Ectodermal cell (in vitro differentiated cells): ENCODE results near the gene FXYD2.

Experiments
- H3K27ac ChIP-seq: 2 replicates; pipeline ENCODE4 v1.7.0; 2013; ENCODE audit warnings: mild to moderate bottlenecking, low read depth, low read length; ENCODE audit not compliant: insufficient read depth, poor library complexity, severe bottlenecking
- H3K27me3 ChIP-seq: 2 replicates; pipeline ENCODE4 v1.7.0; 2013; ENCODE audit warnings: mild to moderate bottlenecking, low read length; ENCODE audit not compliant: insufficient read depth, control insufficient read depth, poor library complexity, severe bottlenecking
- H3K36me3 ChIP-seq: one replicate; pipeline ENCODE4 v1.7.0; 2013; ENCODE audit warnings: low read length; ENCODE audit not compliant: control insufficient read depth, insufficient read depth
- H3K4me1 ChIP-seq: one replicate; pipeline ENCODE4 v1.7.0; 2013; ENCODE audit warnings: low read length; ENCODE audit not compliant: control insufficient read depth, insufficient read depth
- H3K4me3 ChIP-seq: 2 replicates; pipeline ENCODE4 v1.7.0; 2013; ENCODE audit warnings: low read depth, low read length, control low read depth; ENCODE audit not compliant: insufficient read depth
- H3K9me3 ChIP-seq: 2 replicates; pipeline ENCODE4 v1.7.0; 2013; ENCODE audit warnings: mild to moderate bottlenecking, low read length, moderate library complexity; ENCODE audit not compliant: control insufficient read depth
- WGBS, 2 experiments: methylation state at CpG; one replicate each; pipeline ENCODE4 v1.1.7; 2013; ENCODE audit warnings: missing lambda C conversion rate in 2 of 2; 5-methylcytosine and 5-hydroxymethylcytosine counted together

Gene FXYD2

GRCh38 chr11:117820071-117820470, 4.5 kb downstream of the FXYD2 start:
- Histone ChIP-seq H3K27ac (no peak overlapping the region), H3K4me3 (no peak overlapping the region), H3K36me3 (no peaks in the 10 kb centered on the region), H3K27me3 (no peaks in the 10 kb centered on the region), H3K4me1 (peaks cover 33% of the 10 kb centered on the region), H3K9me3 (no peaks in the 10 kb centered on the region)
- WGBS, 2 experiments: 81% methylated on average over 11 of the region's 11 CpGs

- no peaks in the 10 kb centered on the region for H3K9me3 ChIP-seq
- H3K27me3 ChIP-seq: no peaks in the 10 kb centered on the region
- no peaks in the 10 kb centered on the region for H3K36me3 ChIP-seq
- H3K4me3 ChIP-seq: no peak overlapping the region
- 63 to 70% methylated on average over 10 of the region's 10 CpGs for WGBS, 2 experiments
- H3K27ac ChIP-seq: no peak overlapping the region
- peaks cover 40% of the 10 kb centered on the region for H3K4me1 ChIP-seq
Measured at GRCh38 chr11:117819096-117820040, 5.2 kb downstream of the FXYD2 start.

GRCh38 chr11:117818041-117818873, 6.3 kb downstream of the FXYD2 start:
- WGBS, 2 experiments: 63 to 68% methylated on average over 9 of the region's 9 CpGs
- Histone ChIP-seq H3K27me3 (no peaks in the 10 kb centered on the region), H3K9me3 (no peaks in the 10 kb centered on the region), H3K27ac (no peak overlapping the region), H3K4me3 (no peak overlapping the region), H3K36me3 (no peaks in the 10 kb centered on the region), H3K4me1 (peaks cover 44% of the 10 kb centered on the region)

DNA sequence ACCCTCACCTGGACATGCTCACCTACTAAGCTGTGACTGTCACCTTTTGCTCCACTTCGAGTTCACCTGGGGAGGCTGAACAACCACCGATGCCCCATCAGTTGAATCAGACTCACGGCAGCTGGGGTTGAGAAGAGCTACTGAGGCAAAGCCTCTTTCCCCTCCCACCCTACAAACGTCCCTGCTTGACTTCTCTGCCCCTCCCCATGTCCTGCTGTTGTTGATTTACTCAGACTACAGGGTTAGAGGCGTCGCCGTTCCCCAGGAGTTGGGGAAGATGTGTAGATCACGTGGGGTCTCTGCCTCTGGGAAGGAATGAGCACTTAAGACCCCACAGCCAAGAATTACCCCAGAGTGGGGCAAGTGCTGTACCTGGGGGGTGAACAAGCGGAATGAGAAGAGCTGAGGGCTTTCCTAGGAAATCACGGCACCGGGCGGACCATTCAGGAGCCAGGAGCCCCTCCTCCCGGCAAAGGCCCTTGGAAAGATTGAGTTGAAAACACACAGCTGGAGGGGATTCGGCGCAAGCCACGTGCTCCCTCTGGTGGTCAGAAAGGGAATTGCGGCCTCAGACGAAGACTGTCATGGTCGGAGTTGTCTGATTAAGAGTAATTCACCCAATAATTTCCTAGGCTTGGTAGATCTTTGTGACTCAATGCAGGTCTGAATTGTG, 7.0 kb downstream of the FXYD2 start:
- no peaks in the 10 kb centered on the region for H3K36me3 ChIP-seq
- peaks cover 44% of the 10 kb centered on the region for H3K4me1 ChIP-seq
- H3K27me3 ChIP-seq: no peaks in the 10 kb centered on the region
- WGBS, 2 experiments: 10% methylated on average over 19 of the region's 19 CpGs
- H3K9me3 ChIP-seq: no peaks in the 10 kb centered on the region
- peak overlapping the region; percentile 9 for H3K4me3 ChIP-seq
- no peak overlapping the region for H3K27ac ChIP-seq

GRCh38 chr11:117816846-117817367, 7.6 kb downstream of the FXYD2 start:
- no peak overlapping the region for H3K27ac ChIP-seq

DNA sequence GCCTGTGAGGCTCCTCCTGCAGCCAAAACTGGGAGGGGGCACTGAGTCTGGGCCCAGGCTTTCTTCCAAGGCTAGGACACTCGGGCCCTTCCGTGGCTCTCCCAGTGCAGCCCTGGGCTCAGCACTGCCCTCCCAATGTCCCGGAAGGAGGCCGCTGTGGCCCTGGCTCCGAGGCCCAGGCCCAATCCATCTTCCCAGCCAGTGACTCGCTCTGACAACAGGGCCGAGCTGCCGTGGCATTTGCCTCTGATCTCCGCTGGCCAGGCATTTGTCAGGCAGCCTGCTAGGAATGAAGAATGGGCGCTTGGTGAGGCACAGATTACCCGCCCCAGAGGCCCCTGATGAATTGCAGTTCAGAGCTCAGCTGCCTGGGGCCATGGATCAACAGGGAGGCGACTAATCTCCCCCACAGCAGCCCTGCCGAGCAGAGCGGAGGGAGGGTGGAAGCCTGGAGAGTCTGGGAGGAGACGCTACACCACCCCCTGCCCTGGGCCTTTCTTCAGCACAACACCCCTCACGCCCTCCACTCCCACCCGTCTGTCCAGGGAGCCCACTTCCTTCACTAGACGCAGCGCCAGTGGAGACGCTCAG, 8.3 kb downstream of the FXYD2 start:
- H3K9me3 ChIP-seq: no peaks in the 10 kb centered on the region
- H3K4me1 ChIP-seq: peaks cover 44% of the 10 kb centered on the region
- H3K4me3 ChIP-seq: no peak overlapping the region
- no peaks in the 10 kb centered on the region for H3K27me3 ChIP-seq
- H3K27ac ChIP-seq: peak overlapping the region; percentile 56
- WGBS, 2 experiments: 10 to 11% methylated on average over 20 of the region's 20 CpGs
- H3K36me3 ChIP-seq: no peaks in the 10 kb centered on the region

More at GRCh38 chr11:117816846-117817367, 7.6 kb downstream of the FXYD2 start:
- Histone ChIP-seq H3K4me3 (no peak overlapping the region), H3K27me3 (no peaks in the 10 kb centered on the region), H3K4me1 (peaks cover 44% of the 10 kb centered on the region), H3K9me3 (no peaks in the 10 kb centered on the region), H3K36me3 (no peaks in the 10 kb centered on the region)
- 86 to 87% methylated on average over 5 of the region's 5 CpGs for WGBS, 2 experiments

GRCh38 chr11:117815262-117815803, 9.2 kb downstream of the FXYD2 start:
- Histone ChIP-seq H3K4me3 (no peak overlapping the region), H3K27me3 (no peaks in the 10 kb centered on the region), H3K4me1 (peaks cover 41% of the 10 kb centered on the region), H3K9me3 (no peaks in the 10 kb centered on the region), H3K36me3 (no peaks in the 10 kb centered on the region), H3K27ac (peak overlapping the region; percentile 17)
- WGBS, 2 experiments: 44 to 51% methylated on average over 7 of the region's 7 CpGs

DNA sequence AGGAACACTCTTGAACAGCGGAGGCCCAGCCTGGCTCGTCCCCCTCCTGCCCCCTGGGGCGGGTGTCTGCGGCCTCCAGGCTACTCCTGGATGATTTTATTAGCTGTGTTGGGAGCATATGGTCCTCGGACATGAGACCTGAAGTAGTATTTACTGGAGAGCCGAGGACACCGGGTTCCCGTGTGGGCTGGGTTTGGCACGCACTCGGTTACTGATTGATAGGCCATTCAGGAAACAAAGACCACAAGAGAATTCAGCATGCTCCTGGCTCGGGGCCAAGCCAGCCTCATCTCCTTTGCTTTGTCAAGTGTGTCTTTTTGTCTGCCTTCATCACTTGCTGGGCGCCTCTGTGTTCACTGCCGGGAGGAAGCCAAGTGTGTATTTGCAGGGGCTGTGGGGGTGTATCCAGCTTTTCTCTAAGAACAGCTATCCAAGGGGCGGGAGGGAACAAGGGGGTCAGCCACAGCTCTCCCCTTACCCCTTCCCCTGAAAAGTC, 9.7 kb downstream of the FXYD2 start:
- WGBS, 2 experiments: 23 to 28% methylated on average over 14 of the region's 14 CpGs
- H3K27me3 ChIP-seq: no peaks in the 10 kb centered on the region
- H3K4me1 ChIP-seq: peaks cover 36% of the 10 kb centered on the region
- no peaks in the 10 kb centered on the region for H3K36me3 ChIP-seq
- peak overlapping the region; percentile 17 for H3K27ac ChIP-seq
- H3K4me3 ChIP-seq: no peak overlapping the region
- no peaks in the 10 kb centered on the region for H3K9me3 ChIP-seq

DNA sequence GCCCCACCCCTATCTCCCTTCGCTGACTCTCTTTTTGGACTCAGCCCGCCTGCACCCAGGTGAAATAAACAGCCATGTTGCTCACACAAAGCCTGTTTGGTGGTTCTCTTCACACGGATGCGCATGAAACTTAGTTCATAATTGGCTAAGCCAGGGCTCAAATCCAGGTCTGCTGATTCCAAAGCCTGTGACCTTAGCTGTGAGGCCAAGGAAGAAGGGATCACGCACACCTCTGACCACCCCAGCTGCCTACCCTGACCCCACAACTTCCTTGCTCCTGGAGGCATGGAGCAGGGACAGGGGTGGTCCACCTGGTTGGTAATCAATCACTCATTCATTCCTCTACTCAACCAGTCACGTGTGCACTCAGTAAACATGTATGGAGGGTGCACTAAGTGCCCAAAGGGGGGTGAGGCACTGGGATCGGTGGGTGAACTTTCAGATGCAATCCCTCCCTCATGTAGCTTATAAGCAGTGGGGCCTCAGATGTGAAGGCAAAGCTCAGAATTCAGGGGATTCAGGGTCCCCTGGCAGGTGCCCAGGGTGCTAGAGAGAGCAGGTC, 10.3 kb downstream of the FXYD2 start:
- H3K36me3 ChIP-seq: no peaks in the 10 kb centered on the region
- peaks cover 36% of the 10 kb centered on the region for H3K4me1 ChIP-seq
- no peak overlapping the region for H3K4me3 ChIP-seq
- WGBS, 2 experiments: 81% methylated on average over 7 of the region's 7 CpGs
- no peaks in the 10 kb centered on the region for H3K27me3 ChIP-seq
- H3K9me3 ChIP-seq: no peaks in the 10 kb centered on the region
- H3K27ac ChIP-seq: no peak overlapping the region
